ENCODE data around the gene TTC7B. TPM values are rescaled to one million over a fixed set of nuclear protein-coding genes. Genes with fewer than 3 reads are reported as not detected.

The TTC7B gene
- total RNA-seq, 4 donors from 2014 or later, result 19.1 to 87.6 (median 22.1) TPM

- Histone ChIP-seq H3K27me3 (no peaks in the 10 kb centered on the region), H3K4me3 (replicated peaks in 1 of 3) (no peak overlapping the region), H3K36me3 (no peaks in the 10 kb centered on the region), H3K4me1 (peaks cover 11 to 15% of the 10 kb centered on the region in 2 donors), H3K9me3 (no peaks in the 10 kb centered on the region), H3K27ac (no peak overlapping the region)
- TF ChIP-seq POLR2A (IDR thresholded peaks at IDR 0.05) (no peak), CTCF (IDR thresholded peaks at IDR 0.05) (no peak)
- WGBS, 2 donors, result 78 to 86% methylated on average over 15 to 16 of the region's 16 CpGs
- intact Hi-C loops (cut with DNase I), result no loop called here
- DNase-seq, result no peak
These were observed 115.1 kb downstream of the TTC7B start for GRCh38 chr14:90700933-90701776.

- peak overlapping the region in 1 of 3 donors; percentile 20 for H3K27ac ChIP-seq
- no peaks in the 10 kb centered on the region for H3K27me3 ChIP-seq
- peaks cover 11 to 15% of the 10 kb centered on the region in 2 donors for H3K4me1 ChIP-seq
- TF ChIP-seq POLR2A (IDR thresholded peaks at IDR 0.05) (no peak), CTCF (IDR thresholded peaks at IDR 0.05) (no peak)
- WGBS, 2 donors, result 88 to 89% methylated on average over 7 of the region's 7 CpGs
- no peaks in the 10 kb centered on the region for H3K9me3 ChIP-seq
- H3K4me3 ChIP-seq (replicated peaks in 1 of 3), result no peak overlapping the region
- H3K36me3 ChIP-seq, result no peaks in the 10 kb centered on the region
- DNase-seq, result no peak
- intact Hi-C loops (cut with DNase I), result loop anchor here (2.0 to 10.0 kb wide), 3 partner anchors 184 to 394 kb away; no protein-coding TSS in a partner anchor
These were observed 117.2 kb downstream of the TTC7B start for GRCh38 chr14:90699016-90699415.

GRCh38 chr14:90698379-90698869 lies 117.8 kb downstream of the TTC7B start:
- Histone ChIP-seq H3K4me1 (peaks cover 11 to 15% of the 10 kb centered on the region in 2 donors), H3K36me3 (no peaks in the 10 kb centered on the region), H3K9me3 (no peaks in the 10 kb centered on the region), H3K27me3 (no peaks in the 10 kb centered on the region), H3K4me3 (replicated peaks in 1 of 3) (no peak overlapping the region), H3K27ac (peak overlapping the region in 1 of 3 donors; percentile 20)
- intact Hi-C loops (cut with DNase I), result loop anchor here (2.0 to 10.0 kb wide), 3 partner anchors 184 to 394 kb away; no protein-coding TSS in a partner anchor
- WGBS, 2 donors, result 25 to 27% methylated on average over 7 of the region's 7 CpGs
- DNase-seq, result peak; percentile 69 to 71
- TF ChIP-seq CTCF (IDR thresholded peaks at IDR 0.05) (no peak), POLR2A (IDR thresholded peaks at IDR 0.05) (no peak)

- Histone ChIP-seq H3K27ac (peak overlapping the region in 1 of 3 donors; percentile 20), H3K27me3 (no peaks in the 10 kb centered on the region), H3K4me1 (peaks cover 11 to 15% of the 10 kb centered on the region in 2 donors), H3K4me3 (replicated peaks in 1 of 3) (no peak overlapping the region), H3K36me3 (no peaks in the 10 kb centered on the region), H3K9me3 (no peaks in the 10 kb centered on the region)
- intact Hi-C loops (cut with DNase I), result loop anchor here (2.0 to 10.0 kb wide), 3 partner anchors 183 to 393 kb away; no protein-coding TSS in a partner anchor
- DNase-seq, result peak; percentile 81 to 88
- peak; percentile 80 to 96 (median 92) for TF ChIP-seq CTCF (IDR thresholded peaks at IDR 0.05)
- no peak for TF ChIP-seq POLR2A (IDR thresholded peaks at IDR 0.05)
- WGBS, 2 donors, result 29 to 30% methylated on average over 15 of the region's 15 CpGs
These were observed 118.5 kb downstream of the TTC7B start for GRCh38 chr14:90697577-90698206.
